ENCODE measurements around the gene RAB40B.

The RAB40B gene

DNA sequence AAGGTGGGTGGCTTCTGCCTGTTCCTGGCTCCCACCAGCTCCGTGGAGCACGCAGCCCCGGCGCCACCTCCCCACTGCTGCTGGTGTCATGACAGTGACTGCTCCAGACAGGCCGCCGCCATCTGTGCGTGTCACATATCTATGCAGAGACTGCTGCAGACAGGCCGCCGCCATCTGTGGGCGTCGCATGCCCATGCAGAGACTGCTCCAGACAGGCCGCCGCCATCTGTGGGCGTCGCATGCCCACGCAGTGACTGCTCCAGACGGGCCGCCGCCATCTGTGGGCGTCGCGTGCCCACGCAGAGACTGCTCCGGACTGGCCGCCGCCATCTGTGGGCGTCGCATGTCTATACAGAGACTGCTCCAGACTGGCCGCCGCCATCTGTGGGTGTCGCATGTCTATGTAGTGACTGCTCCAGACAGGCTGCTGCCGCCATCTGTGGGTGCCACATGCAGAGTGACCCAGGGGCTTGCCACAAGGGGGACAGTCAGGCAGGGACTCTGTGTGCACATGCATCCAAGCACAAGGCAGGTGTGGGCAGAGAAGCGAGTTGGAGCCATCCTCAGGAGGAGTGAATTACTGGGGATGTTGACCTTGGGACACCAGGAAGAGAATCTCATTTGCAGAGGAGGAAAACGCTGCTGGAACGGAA is 14.7 kb upstream of the RAB40B start:
- no peak for DNase-seq

DNA sequence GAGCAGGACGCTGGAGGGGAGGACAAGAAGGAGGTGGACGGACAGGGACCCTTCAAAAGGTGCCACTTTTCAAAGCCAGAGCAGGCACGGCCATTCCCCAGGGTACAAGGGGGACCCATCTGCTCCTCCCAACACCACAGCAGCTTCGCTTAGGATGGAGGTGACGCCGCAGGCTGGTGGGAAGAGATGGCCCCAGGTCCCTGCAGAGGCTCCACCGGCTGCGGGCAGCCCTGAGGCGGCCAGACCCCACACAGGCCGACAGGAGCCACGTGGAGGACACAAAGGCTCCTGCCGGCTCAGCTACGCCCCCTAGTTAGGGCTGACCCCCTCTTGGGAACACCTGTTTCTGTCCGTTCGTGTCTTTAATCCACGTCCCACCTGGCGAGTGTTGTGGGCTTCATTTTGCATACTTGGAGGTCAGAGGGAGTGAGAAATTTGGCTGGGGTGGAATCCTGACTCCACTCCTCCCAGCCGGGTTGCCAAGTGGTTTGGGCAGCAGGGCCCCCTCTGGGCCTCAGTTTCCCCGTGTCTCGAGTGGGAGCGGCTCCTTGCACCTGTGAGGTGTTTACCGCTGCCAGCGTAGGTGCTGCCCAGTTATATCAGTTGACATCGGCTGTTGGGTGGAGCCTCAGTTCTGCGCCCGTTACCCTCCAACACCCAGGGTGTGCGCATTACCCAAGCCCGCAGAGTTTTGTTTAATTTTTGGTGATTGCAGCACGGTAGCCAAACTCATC is 12.2 kb upstream of the RAB40B start:
- no peak for DNase-seq

DNA sequence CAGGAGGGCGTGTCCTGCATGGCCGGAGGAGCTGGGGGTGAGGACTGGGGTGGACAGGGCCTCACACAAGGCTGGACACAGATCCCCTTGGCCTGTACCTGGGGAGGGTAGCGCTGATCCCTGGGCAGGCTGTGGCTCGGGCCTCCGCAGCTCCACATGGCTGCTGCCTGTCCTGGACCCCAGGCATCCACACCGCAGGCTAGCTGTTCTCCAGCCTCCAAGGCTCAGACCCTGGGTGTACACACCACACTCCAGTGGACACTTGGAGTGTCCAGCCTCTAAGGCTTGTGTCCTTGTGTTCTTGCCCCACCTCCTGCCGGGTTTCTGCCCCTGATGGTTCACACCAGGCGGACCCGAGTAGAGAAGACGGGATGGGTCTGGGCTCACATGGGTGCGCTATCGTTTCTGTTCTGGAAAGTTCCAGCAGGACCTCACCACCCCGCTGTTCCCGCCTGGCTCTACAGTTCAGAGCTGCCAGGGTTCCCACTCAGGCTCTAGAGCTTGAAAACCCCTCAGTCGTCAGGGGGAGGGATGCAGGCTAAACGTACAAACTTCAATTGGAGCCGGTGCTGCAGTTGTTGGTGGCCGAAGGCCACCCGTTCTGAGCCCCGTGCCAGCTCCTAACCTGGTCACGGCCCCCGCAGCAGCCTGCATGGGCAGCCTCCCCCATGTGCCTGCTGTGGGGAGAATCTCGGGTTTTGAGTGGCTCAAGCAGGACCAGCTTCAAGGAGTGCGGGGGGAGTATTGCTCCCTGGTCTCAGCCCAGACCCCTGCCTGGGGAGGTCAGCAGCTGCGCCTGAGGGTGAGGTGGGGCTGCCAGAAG is 11.4 kb upstream of the RAB40B start:
- DNase-seq = no peak

DNA sequence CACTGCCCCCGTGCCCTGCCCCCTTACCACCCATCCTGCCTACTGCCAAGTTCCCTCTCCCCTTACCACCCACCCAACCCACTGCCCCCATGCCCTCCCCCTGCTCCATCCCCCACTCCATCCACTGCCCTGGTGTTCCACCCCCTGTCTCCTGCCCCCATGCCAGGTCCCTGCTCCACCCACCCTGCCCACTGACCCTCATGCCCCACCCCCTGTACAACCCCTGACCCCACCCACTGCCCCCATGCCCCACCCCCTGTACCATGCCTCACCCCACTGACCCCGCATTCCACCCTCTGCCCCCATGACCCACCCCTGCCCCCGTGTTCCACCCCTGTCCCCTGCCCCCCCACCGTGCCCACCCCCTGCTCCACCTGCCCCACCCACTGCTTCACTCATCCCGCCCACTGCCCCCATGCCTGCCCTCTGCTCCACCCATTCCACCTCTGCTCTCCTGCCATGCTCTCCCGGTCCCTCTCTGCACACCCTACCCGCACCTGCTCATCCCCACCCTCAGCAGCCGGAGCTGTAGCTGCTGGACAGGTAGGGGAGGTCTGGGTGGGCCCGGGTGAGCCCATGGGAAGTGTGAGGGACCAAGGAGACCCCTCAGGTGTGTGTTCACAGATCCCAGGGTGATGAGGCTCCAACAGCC is 10.7 kb upstream of the RAB40B start:
- no peak for DNase-seq

DNA sequence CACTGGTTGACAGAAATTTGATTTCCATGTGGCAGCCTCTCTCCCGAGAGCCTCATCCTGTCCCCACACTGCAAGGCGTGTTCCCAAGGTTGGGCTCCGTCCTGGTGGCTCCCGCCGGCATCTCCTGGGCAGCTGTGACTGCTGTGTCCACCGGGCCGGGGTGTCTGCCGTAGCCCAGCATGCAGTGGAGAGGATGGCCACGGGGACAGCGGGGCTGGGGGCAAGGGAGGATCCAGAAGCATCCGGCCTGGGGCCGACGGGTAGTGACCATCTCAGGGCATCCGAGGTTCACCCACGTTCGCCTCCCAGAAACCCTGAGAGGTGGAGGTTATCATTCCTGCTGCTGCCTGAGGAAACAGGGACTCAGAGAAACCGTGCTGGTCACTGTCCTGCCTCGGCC is 7.3 kb upstream of the RAB40B start:
- DNase-seq = no peak

DNA sequence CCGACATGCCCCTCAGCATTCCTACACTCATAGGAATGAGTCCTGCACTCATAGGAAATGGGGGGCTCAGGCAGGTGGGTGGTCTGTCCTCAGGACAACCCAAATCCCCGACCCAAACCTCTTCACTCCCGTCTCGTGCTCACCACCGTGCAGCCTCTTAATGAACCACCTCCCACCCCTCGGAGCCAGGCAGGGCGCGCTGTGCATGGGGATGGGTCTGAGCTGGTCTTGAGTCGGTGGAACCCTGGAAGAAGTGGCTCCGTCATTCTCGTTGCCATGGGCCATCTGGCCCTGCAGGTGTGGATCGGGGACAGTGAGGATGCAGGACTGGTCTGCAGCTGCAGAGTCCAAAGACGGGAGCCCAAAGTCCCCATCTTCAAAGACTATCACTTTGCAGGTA is 6.4 kb upstream of the RAB40B start:
- DNase-seq = no peak

DNA sequence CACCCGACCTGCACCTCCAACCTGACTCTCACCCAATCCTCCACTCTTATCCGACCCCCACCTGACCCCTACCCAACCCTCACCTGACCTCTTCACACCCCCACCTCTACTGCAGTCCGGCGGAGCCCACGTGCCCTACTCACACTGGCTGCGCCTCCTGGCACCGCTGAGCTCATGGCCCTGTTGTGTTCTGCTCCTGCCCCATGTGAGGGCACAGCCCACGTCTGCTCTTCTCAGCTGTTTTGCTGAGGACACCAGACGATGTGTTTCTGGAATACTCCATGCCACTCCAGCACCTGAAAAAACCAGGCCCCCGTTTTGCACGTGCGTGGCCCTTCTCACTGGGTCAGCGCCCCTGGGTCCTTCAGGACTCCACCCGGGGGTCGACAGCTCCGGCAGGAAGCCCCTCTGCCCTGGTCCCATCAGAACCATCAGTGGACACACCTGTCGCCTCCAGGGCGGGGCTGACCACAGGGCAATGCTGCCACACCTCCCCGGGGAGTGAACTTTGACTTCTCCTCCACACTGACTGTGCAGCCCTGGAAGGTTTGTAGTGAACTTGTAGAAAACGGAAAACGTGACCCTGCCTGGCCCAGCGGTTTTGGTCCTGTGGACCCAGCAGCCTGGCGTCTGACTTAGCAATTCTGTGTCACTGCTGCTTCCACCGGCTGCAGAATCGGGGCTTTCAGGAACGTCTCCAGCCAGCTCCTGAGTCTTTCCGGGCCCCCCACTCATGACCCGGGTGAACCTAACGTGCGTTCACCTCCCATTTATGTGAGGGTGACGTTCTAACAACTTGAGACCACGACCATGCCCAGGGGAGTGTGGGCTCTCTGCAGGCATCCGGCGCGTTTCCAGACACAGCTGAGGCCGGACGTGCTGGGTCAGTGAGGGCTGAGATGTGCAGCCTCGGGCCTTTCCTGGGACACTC is 5.7 kb upstream of the RAB40B start:
- peak; percentile 48 for DNase-seq

DNA sequence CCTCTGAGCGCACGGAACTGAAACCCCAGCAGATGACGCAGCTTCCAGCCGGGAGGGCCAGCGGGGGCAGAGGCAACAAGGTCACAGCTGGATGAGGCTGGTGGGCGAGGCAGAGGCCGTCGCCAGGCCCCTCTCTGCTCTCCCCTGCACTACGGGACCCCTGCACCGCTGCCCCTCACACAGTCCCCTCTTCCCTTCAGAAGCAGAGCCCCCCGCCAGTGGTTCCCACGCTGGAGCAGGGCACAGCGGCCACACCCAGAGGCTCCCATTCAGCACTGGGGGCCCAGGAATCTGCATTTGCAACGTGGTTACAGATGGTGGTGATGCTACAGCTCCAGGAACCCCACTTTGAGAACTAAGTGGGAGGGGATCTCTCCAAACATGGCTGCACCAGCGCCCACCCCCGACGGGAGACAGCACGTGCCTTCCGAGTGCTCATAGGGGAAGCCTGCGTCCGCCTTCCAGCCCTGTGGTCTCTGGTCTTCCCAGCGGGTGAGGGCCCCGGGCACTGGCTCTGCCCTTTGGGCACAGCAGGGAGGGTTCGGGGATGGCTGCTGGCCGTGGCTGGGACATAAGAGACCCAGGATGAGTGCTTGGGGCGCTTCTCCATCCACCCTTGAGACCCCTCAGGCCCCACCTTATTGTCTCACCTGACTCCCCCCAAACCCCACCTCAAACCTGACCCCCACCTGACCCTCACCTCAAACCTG is 4.7 kb upstream of the RAB40B start:
- DNase-seq = no peak

DNA sequence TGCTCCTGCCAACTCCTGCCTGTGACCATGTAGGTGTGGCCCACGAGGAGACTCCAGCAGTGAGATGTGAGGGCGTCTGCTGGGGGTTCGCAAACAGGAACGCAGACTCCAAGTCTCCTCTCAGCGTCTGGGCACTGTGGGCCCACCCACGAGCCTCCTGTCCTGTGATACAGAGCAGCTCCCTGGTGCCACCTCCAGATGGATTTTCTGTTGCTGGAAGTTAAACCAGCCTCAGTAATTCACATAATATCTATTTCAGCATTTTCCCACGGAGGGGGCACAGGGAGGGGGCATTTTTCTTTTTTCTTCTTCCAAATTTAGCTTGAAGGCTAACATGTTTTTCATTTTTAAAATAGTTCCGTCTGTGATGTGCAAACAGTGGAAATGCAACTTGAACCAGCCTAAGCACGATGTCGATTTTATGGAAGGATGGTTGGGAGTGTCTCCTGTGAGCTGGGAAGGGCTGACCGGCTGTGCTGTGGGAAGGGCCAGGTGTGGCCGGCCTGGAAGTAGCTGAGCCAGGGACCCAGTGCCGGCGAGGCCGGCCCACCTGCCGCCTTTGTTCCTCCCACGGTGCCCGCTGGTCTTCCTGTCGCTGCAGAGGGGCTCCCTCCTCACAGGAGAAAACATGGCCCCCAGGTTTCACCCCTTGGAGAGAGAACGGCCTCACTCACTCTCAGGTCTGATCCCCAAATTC is 3.9 kb upstream of the RAB40B start:
- DNase-seq = no peak

DNA sequence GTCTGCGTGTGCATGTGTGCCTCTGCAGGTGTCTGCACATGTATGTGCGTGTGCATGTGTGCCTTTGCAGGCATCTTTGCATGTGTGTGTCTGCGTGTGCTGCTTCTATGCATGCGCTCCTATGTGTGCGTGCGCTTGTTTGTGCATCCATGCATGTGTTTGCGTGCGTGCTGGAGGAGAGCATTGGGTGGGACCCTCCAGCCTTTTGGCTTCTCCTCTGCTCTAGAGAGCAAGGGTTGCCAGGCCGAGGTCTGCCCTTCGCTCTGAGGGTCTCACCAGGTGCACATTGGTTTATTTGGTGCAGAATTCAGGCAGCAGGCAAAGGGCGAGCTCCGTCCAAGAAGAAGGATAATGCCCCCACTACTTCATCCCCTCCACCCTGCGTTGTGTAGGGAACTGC is 1.1 kb upstream of the RAB40B start:
- DNase-seq = no peak

DNA sequence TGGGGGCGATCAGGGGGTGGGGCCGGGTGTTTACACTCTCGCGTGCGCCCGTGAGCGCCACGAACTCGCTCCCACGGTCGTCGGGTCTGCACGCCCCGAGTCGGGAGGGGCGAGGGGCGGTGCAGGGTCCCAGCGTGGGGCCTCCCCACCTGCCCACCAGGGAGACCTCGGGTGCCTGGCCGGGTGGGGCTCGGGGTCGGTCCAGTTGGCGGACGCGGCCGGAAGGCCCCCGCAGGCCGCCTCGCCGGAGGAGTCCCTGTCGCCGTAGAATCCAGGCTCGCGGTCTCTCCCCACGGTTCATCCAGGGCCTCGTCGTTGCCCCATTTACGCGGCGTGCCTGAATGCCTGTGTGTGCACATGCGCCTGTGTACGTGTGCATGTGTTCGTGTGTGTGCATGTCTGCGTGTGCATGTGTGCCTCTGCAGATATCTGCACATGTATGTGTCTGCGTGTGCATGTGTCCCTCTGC is 510 bp upstream of the RAB40B start:
- DNase-seq = peak; percentile 75

DNA sequence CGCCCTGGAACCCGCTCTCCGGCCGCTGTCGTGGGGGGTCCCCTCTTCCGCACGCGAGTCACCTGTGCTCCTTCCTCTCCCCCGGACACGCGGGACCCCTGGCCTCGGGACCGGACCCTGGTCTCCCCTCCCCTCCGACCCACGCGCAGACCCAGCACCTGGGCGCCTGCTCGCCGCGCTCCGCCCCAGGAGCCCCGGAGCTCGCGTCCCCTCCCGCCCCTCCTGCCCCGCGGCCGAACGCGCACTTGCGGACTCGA is 762 bp downstream of the RAB40B start:
- no peak for DNase-seq

DNA sequence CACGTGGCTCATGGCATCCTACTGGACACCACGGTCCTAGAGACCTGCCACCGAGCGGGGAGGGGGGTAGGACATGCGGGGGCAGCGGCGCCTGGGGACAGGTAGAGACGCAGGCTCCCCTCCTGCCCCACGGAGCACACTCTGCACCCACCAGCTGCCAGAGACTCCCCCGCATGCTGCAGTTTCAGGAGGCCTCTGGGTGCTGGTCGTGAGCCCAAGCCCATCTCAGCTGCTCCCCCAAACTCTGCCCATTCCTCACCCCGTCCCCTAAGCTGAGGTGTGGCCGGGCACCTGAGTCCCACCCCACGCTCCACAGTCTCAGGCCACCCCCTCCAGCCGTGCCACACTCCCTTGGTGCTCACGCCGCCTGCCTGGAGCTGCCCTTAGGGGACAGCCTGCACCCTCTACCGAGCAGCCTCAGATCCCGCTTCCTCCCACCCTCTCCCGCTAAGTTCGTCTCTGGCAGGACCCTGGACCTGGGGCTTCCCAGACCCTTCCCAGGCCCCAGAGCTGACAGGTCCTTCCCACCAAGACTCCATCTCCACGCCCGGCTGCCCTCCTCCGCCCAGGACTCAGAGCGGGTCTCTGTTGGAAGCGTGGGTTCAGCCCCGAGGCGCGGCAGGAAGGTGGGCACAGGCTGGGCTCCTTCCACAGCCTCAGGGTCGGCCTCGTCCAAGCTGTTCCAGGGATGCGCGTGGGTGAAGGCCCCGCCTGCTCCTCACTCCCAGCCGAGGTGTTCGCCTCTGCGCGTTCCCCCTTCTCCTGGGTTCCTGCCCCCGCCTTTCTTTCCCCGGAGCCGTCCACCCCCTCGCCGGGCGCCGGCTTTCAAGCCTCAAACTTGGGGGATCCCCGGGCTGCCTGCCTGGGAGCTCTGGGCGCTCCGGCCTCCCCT is 1.3 kb downstream of the RAB40B start:
- DNase-seq = no peak

DNA sequence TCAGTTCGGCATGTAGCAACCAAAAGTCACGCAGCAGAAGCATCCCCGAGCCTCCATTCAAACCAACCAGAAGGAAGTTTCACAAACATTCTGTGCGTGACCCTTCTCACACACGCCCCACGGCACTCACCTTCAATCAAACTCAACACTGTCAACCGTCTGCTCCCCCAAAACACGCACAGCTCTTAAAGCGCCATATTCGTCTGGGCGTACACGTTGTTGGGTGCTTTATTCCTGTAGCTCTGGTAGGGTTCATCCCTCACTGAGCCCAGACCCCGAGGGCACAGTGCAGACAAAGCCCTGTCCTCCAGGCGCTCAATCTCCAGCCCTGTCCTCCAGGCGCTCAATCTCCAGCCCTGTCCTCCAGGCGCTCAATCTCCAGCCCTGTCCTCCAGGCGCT is 2.2 kb downstream of the RAB40B start:
- DNase-seq = no peak

DNA sequence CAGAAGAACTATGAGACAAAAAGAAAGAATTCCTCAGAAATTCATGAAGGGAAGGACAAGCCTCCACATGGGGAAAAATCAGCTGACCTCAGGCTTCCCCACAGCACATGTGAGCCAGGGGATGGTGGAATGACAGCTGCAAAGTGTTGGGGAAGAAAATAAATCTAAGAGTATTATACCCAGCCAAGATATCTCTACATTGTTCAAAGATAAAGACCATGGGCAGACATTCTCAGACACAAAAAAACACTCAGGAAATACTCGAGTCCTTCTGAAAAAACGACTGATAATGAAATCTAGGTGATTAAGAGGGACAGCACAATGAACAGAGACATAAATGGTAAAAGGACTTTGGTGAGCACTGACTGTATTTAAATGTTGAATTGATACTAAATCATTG is 3.9 kb downstream of the RAB40B start:
- no peak for DNase-seq

DNA sequence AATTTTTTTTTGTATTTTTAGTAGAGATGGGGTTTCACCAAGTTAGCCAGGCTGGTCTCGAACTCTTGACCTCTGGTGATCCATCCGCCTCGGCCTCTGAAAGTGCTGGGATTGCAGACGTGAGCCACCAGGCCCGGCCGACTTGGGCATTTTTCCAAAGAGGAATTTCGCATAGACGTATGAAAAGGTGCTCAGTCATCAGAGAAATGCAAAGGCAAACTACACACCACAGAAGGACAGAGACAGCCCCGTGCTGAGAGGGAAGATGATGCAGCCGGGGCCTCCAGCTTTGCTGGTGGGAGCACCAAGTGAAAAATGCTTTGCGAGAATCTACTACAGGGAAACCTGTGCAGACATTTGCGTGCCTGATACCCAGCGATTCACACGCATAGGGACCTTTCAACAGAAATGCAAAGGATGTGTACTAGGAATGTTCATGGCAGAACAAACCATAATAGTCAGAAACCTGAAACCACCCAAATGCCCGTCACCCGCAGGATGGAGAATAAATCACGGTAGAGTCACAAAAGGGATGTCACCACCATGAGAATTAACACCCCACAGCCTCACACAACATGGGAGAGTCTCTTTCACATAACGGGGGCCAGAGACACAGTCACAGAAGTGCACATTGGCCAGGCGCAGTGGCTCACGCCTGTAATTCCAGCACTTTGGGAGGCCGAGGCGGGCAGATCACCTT is 5.2 kb downstream of the RAB40B start:
- no peak for DNase-seq

DNA sequence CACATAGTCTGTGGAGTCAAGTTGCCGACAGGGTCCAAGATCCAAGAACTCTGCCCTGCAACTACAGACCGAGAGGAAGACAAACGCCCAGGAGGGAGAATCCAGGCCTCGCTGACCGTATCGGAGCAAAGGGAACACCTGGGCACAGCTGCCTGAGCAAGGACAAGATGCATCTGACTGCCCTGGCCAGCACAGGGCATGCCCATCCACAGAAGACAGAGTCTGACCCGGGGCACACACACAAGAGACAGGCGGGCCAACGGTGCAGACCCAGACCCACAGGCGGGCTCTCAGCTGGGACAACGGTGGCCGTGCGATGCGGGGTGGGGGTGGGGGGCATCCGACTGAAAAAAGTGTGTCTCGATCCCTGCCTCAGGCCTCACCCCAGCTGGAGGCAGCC is 6.2 kb downstream of the RAB40B start:
- DNase-seq = no peak

DNA sequence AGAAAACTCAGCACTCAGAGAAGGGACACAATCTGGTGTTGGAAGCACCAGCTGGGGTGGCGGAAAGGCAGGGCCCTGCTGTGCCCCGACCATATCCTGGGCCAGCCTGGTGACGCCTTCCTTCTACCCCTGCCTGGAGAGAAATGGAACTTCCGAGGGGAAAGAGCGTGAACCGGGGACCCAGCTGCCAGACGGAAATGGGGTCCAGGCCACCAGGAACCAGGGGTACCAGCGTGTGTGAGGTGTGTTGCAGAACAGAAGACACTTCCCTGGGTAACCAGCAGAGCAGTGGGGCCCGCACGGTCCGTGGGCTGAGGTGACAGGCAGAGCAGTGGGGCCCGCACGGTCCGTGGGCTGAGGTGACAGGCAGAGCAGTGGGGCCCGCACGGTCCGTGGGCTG is 6.8 kb downstream of the RAB40B start:
- no peak for DNase-seq

DNA sequence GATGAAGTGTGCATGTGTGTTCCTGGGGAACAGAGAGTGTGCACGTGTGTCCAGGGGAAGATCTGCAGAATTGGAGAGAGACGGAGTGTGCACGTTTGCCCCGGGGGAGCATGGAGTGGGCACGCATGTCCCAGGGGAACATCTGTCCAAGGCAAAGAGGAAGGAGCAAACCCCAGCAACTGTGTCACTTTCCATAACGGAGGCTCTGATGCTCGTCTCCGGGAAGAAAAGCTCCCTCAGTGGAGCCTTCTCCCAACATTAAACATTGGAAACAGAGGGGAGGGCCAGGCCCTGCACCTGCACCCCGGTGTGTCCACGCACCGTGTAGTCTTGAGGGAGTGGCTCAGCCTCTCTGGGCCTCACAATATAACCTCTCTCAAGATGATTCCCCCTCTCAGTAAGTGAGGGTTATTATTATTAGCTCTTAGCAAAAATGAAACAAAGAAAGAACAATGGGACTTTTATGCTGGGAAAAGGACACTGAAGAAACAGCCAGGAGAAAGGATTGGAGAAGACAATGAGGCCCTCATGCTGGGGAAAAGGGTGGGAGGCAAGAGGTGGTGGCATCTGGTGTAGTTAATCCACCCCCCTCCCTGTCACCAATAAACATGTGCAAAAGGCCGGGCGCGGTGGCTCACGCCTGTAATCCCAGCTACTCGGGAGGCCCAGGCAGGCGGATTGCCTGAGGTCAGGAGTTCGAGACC is 7.6 kb downstream of the RAB40B start:
- DNase-seq = no peak
